Stimulated activated CD4-positive, alpha-beta T cell treated with anti-CD3 and anti-CD28 coated beads, Interleukin-4, amount 100 ng/mL, for 1 hour (primary cell): ENCODE data around the gene ATP10A.
"Not testable (repeated sequence)": the region's sequence is repeated elsewhere in the genome, so short reads cannot be mapped to it uniquely, and the experiment has no call there.

Experiments
- DNase-seq: peaks from one replicate; pipeline ENCODE4 v3.0.0-alpha.2; 2020

The ATP10A gene

DNA sequence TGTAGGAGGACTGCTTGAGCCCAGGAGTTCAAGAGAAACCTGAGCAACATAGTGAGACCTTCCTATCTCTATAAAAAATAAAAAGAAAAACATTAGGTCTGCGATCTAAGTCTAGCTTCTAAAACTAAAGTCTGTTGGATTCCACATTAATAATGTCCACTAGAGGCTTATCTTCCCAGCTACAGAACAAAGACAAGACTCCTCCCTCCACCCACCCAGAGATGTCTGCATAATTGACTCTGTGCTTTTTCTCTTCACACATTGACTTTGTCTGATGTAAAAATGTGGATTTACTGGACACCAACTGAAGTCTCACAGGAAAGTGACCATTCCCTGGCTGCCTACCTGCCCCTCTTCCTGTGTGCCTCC lies 91.8 kb downstream of the ATP10A start:
- no peak for DNase-seq

DNA sequence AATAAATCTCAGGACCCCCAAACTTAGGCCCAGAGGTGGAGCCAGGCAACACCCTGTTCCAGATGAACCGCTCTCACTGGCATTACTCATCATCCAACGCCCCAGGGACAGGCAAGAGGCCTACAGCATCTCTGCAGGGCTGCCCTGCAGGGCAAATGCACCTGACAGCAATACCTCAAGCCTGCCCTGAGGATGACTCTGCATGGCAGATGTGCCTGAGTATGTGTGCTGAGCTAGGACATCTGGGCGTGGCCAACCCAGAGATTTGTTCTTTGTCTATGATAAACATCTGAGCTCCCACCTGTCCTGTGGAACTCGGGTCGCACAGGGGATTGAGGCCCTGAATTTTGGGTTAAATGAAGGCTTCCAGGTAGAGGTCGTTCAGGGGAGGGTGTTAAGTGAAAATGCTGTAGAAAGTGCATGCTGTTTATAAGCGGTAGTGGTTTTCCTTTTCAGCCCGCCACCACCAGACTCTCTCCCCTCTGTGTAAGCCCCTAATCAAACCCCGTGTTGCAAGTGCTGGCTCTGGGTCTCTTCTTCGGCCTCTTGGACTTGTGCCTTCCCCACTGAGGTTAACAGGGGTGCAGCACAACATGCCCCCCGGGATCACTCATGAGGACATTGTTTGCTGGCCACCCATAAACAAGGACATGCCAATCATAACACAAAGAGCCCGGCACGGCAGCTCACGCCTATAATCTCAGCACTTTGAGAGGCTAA lies 92.3 kb downstream of the ATP10A start:
- DNase-seq, result no peak

- DNase-seq, result no peak
Measured at GRCh38 chr15:25770031-25770430, 93.1 kb downstream of the ATP10A start.

DNA sequence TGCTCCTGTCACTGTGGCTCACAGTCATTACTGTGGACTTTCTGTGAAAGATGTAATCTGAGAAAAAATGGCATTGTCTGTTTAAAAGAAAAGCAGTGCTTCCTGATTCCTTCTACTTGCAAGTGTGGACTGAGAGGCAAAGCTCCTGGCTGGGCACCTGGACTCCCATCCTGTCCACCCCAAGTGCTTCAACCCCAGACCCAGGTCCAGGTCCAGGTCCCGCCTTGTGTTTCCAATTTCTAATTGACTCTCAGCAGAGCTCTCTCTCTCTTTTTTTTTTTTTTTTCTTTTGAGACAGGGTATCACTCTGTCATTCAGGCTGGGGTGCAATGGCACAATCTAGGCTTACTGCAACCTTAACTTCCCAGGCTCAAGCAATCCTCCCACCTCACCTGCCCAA lies 94.9 kb downstream of the ATP10A start:
- no peak for DNase-seq

- DNase-seq, result no peak
Measured at GRCh38 chr15:25767356-25768151, 95.6 kb downstream of the ATP10A start.

GRCh38 chr15:25766417-25766816 lies 96.7 kb downstream of the ATP10A start:
- DNase-seq, result no peak

DNA sequence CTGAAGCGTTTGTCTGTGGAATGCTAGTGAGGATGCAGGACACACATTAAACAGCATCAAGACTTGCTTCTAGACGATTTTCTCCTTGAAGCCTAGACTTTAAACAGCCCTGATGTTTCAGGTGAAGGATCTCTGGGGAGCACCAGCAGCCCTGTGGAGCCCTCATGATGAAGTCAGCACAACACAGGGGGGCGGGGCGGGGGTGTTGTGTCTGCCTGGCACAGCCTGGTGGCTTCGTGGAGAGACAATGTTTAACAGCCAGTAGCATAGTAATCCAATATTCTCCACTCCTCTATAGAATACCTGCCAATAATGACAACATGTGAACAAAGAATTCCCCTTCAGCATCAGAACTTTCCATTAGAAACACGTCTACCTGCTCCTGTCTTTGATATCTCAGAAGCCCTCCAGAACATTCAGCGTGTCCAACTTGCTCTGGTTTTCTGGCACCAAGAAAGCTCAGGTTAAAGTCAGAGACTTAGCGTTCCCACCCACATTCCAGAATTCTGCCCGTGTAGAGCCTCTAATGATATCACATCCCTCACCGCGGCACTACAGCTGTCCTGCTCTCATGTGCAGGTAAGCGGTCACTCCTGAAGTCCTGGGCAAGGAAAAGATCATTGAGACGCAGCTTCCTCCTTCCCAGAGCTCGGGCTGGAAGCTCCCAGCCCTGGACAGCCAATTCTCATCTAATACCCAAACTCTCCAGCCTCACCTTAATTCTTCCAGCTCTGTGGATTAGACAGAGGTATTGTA lies 98.0 kb downstream of the ATP10A start:
- no peak for DNase-seq

- no peak for DNase-seq
Measured at GRCh38 chr15:25763954-25764353, 99.2 kb downstream of the ATP10A start.

GRCh38 chr15:25763331-25763751 lies 99.8 kb downstream of the ATP10A start:
- DNase-seq, result no peak

DNA sequence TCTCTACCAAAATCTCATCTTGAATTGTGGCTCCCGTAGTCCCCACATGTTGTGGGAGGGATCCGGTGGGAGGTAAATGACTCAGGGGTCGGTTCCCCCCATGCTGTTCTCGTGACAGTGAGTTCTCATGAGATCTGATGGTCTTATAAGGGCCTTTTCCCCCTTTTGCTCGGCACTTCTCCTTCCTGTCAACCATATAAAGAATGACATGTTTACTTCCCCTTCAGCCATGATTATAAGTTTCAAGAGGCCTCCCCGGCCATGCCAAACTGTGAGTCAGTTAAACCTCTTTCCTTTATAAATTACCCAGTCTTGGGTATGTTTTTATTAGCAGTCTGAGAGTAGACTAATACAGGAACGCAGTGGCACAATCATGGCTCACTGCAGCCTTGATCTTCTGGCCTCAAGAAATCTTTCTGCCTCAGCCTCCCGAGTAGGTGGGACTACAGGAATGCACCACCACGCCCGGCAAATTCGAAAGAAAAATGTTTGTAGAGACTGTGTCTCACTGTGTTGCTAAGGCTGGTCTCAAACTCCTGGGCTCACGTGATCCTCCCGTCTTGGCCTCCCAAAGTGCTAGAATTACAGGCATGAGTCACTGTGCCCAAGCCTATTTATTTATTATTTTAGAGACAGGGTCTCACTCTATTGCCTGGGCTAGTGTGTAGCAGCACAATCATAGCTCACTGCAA lies 101.0 kb downstream of the ATP10A start:
- no peak for DNase-seq

DNA sequence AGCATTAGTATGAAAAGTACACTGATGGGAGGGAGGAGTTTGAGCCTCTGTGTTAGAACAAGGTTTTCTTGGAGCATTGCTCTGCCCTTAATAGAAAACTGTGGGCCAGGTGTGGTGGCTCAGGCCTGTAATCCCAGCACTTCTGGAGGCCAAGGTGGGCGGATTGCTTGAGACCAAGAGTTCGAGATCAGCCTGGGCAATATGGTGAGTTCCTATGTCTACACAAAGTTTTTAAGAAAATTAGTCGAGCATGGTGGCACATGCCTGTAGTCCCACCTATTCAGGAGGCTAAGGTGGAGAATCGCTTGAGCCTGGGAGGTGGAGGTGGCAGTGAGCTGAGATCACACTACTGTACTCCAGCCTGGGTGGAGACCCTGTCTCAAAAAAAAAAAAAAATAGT lies 103.7 kb downstream of the ATP10A start:
- no peak for DNase-seq

- DNase-seq, result not testable (repeated sequence)
Measured at GRCh38 chr15:25758612-25759011, 104.5 kb downstream of the ATP10A start.

DNA sequence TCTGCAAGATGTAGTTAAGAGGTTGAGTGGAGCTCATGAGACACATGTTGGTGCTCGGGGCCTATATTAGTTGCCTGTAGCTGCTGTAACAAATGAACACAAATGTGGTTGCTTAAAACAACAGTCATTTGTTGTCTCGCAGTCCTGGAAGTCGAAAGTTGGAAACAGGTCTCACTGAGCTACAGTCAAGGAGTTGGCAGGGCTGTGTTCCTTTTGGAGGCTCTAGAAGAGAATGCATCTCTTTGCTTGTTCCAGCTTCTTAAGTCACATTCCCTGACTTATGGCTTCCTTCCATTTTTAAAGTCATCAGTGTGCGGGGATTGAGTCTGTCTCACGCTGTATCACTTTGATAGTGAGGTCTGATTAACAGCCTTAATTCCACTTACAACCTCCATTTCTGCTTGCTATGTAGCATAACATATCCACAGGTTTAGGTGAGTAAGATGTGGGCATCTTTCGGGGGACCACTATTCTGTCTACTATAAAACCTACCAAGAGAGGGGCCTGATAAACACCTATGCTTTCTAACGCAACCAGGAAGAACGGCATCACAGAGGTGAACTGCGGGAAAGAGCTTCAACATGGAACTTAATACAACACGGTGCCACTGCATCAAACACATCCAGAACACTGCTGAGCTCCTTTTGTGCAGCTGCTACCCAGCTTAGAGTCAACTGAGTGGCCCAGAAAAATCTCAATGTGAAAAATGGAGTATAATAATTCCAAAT lies 119.4 kb downstream of the ATP10A start:
- DNase-seq, result no peak

- DNase-seq, result no peak
Measured at GRCh38 chr15:25742776-25743547, 120.2 kb downstream of the ATP10A start.

- no peak for DNase-seq
Measured at GRCh38 chr15:25742041-25742730, 120.9 kb downstream of the ATP10A start.

DNA sequence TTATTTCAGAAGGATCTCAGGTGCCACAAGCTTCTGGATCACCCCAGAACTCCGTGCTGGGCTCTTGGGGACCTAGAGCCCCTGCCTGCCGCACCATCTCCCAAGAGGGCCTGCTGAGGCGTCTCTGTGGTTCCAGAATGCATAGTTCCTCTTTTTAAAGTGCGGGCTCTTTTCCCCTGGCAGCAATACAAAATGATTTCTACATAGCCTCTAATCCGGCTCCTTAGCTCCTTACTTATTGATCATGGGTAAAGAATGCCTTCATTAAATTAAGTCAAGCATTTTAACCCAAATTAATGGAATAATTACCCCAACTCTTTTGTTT lies 121.9 kb downstream of the ATP10A start:
- no peak for DNase-seq

DNA sequence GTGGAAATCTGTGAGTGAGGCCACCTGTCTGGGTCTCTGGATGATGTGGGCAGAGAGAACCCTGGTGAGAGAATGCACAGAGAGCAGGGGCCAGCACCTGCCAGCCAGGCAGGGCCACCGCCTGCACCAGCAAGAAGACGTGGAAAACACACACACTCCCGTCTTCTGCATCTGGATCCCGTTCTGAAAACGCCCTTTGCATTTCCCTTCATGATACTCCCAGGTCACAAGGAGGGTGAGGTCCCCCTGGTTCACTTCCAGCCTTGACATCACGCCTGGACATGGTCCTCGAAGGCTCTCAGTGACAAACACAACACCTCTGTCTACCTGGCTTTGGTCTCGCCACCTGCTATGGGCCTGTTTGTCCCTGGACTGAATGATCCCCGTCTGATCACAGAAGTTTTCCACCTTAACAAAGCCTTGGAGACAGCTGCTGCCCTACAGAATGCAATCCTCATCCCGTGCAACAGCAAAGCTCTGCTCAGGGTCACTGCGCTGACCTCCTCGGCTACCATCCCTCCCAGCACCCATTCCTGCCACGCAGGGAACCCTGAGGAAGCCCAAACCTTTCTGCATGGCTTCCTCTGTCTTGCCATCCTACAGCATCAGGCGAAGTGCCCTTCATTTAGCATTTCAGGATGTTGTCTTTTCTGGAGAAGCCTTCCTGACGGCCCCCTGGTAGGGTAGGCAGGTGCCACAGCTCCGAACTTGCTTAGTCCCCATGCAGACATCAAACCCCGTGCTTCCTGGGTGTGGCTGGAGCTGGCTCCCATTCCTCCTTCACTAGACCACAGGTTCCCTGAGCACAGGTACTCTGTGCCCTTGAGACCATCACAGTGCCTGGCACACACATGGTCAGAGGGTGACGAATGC lies 122.5 kb downstream of the ATP10A start:
- DNase-seq, result no peak

DNA sequence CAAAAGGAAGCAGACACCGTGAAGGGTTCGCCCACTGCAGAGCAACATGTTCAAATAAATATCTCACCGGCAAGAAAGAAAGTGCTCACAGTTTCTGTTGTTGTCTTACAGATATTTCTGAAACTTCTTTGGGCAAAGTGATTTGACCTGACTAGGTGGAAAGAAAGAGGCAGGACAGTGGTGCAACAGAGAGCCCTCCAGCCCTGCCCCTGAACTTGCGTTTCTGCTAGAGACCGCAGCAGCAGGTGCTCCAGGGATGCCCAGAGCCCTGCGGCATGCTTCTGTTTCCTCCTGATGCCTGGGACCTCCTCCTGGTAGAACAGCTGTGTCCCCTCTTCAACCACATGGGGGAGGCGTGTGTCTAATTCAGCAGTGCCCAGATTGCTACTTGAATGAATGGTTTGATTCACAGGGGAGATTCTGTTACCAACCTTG lies 123.4 kb downstream of the ATP10A start:
- DNase-seq, result peak; percentile 20

DNA sequence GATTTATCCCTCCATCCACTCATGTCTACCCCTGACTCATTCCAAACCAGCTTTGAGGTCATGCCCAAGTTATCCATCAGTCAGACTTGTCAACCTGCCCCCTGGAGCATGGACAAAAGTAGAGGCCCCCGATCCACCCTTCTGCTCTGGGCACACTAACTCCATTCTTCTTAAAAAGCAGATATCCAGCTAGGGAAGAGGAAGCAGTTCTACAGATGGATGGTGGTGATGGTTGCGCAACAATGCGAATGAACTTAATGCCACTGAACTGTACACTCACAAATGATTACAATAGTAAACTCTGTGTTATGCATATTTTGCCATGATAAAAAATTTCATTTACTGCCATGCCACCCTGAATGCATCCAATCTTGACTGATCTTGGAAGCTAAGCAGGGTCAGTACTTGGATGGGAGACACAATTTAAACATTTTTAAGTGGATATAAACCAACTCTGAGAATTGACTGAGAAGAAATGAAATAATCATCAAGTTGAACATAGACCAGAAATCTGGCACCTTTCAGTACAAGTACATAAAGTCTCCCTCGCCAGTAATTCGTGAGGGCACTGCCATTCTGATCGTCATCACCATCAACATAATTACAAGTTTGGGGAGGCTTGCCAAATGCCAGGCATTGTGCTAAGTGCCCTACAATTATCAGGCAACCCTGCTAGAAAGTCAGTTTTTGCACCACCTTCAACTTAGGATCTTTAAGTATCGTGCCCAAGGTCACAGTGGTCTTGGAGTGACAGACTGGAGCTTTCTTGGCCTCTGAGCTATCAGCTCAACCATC lies 124.8 kb downstream of the ATP10A start:
- DNase-seq, result no peak
